T-helper 22 cell (primary cell): ENCODE data around the gene GSTM5.
"Not testable (repeated sequence)": the region's sequence is repeated elsewhere in the genome, so short reads cannot be mapped to it uniquely, and the experiment has no call there.

Experiments
- DNase-seq: peaks from one replicate; pipeline ENCODE4 v3.0.0-alpha.2; 2020; ENCODE audit warnings: low read depth

Gene GSTM5

GRCh38 chr1:109728870-109729269 is 16.8 kb downstream of the GSTM5 start:
- no peak for DNase-seq

GRCh38 chr1:109730666-109731065 is 18.6 kb downstream of the GSTM5 start:
- no peak for DNase-seq

- no peak for DNase-seq
These were observed 20.4 kb downstream of the GSTM5 start for GRCh38 chr1:109732390-109732881.

GRCh38 chr1:109733236-109733870 is 21.3 kb downstream of the GSTM5 start:
- DNase-seq: no peak

GRCh38 chr1:109739738-109740614 is 27.9 kb downstream of the GSTM5 start:
- peak; percentile 73 for DNase-seq

GRCh38 chr1:109740615-109741373 is 28.7 kb downstream of the GSTM5 start, which contains the start of gene GSTM3:
Gene GSTM3, minus strand, starts transcription at chr1:109741038. Its CDS starts 751 bp downstream, at chr1:109740287.
- no peak for DNase-seq

- DNase-seq: not testable (repeated sequence)
These were observed 36.3 kb downstream of the GSTM5 start for GRCh38 chr1:109748311-109748710.

- no peak for DNase-seq
These were observed 37.2 kb downstream of the GSTM5 start for GRCh38 chr1:109749221-109749620.

GRCh38 chr1:109750241-109750882 is 38.3 kb downstream of the GSTM5 start:
- DNase-seq: no peak

- DNase-seq: no peak
These were observed 38.9 kb downstream of the GSTM5 start for GRCh38 chr1:109750920-109751319.

GRCh38 chr1:109751531-109752260 is 39.6 kb downstream of the GSTM5 start:
- no peak for DNase-seq

GRCh38 chr1:109754738-109755137 is 42.7 kb downstream of the GSTM5 start:
- DNase-seq: no peak

GRCh38 chr1:109756325-109756724 is 44.3 kb downstream of the GSTM5 start:
- DNase-seq: not testable (repeated sequence)

- no peak for DNase-seq
These were observed 44.9 kb downstream of the GSTM5 start for GRCh38 chr1:109756848-109757521.

GRCh38 chr1:109757936-109758786 is 46.1 kb downstream of the GSTM5 start:
- no peak for DNase-seq

- no peak for DNase-seq
These were observed 47.7 kb downstream of the GSTM5 start for GRCh38 chr1:109759513-109760334.

GRCh38 chr1:109760581-109761226 is 48.7 kb downstream of the GSTM5 start:
- DNase-seq: no peak
